Ishikawa (cell line): Measurements from ENCODE around the gene GAS6.

ENCODE experiments used
- CEBPB ChIP-seq: IDR thresholded peaks from 2 replicates; pipeline ENCODE4 v1.6.1; 2012
- CREB1 ChIP-seq: IDR thresholded peaks from 2 replicates; pipeline ENCODE4 v1.6.1; 2012; ENCODE audit warnings: low read depth
- EGR1 ChIP-seq: IDR thresholded peaks from 2 replicates; pipeline ENCODE4 v1.6.1; 2012
- EP300 ChIP-seq: IDR thresholded peaks from 2 replicates; pipeline ENCODE4 v1.6.1; 2012; ENCODE audit warnings: borderline replicate concordance
- MAX ChIP-seq: IDR thresholded peaks from 2 replicates; pipeline ENCODE4 v1.6.1; 2012
- NFIC ChIP-seq: IDR thresholded peaks from 2 replicates; pipeline ENCODE4 v1.6.1; 2012
- RAD21 ChIP-seq: IDR thresholded peaks from 2 replicates; pipeline ENCODE4 v1.6.1; 2012; ENCODE audit warnings: low read depth
- REST ChIP-seq: IDR thresholded peaks from 2 replicates; pipeline ENCODE4 v1.6.1; 2012; ENCODE audit warnings: low read depth, mild to moderate bottlenecking
- TAF1 ChIP-seq: IDR thresholded peaks from 2 replicates; pipeline ENCODE4 v1.6.1; 2012; ENCODE audit warnings: low read depth, mild to moderate bottlenecking
- TCF12 ChIP-seq: IDR thresholded peaks from 2 replicates; pipeline ENCODE4 v1.6.1; 2012; ENCODE audit warnings: low read depth
- YY1 ChIP-seq: IDR thresholded peaks from 2 replicates; pipeline ENCODE4 v1.6.1; 2012; ENCODE audit warnings: low read depth

GRCh38 chr13:113883921-113884804 lies 20.3 kb upstream of the GAS6 start:
- TF ChIP-seq TAF1 (no peak), NFIC (no peak), RAD21 (no peak), YY1 (no peak), EP300 (no peak), MAX (no peak), CREB1 (no peak), EGR1 (no peak), TCF12 (no peak), CEBPB (no peak), REST (no peak)
